NOMO-1 treated with DMSO at 0.1 percent for 48 hours (cell line): ENCODE data around the gene APOBEC3G.
"Not testable (repeated sequence)": the region's sequence is repeated elsewhere in the genome, so short reads cannot be mapped to it uniquely, and the experiment has no call there.

Experiments
- DNase-seq: peaks from one replicate; lab custom pipeline; 2025; ENCODE audit not compliant: unreplicated experiment; lab: John Stamatoyannopoulos, UW

APOBEC3G gene

DNA sequence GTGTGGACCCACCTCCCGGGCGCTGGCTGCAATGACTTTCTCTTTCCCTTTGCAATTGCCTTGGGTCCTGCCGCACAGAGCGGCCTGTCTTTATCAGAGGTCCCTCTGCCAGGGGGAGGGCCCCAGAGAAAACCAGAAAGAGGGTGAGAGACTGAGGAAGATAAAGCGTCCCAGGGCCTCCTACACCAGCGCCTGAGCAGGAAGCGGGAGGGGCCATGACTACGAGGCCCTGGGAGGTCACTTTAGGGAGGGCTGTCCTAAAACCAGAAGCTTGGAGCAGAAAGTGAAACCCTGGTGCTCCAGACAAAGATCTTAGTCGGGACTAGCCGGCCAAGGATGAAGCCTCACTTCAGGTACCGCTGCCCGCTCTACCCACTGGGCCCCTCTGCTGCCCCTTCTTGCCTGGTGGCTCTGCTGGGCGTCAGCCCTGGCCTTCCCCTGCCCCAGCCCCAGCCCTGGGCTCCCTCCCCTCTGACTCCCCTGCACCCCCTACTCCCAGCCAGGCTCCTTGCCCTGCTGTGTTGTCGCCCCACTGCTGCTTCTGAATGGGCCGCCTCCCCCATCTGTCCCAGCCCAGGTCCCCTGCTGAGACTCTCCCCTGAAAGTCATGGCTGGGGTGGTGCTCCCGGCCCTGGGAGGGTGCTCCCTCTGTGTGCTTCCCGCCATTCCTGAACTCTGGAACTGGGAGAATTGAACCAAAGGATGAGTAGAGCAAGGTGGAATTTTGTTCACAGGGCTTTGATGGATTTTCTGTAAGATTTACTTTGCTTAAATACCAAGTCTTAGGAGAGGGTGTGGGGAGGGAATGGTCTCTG lies at the start of gene APOBEC3G:
Gene APOBEC3G (plus strand): TSS at position 250 of the 815 bp plus-strand sequence. CDS start 87 bp downstream, at position 337.
- DNase-seq, result peak; percentile 77

DNA sequence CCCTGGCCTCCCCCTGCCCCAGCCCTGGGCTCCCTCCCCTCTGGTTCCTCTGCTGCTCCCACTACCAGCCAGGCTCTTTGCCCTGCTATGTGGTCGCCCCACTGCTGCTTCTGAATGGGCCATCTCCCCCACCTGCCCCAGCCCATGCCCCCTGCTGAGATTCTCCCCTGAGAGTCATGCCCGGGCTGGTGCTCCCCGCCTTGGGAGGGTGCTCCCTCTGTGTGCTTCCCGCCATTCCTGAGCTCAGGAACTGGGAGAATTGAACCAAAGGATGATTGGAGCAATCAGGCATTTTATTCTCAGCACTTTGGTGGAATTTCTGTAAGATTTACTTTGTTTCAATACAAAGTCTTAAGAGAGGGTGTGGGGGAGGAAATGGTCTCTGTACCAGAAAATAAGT lies 49.4 kb upstream of the APOBEC3G start:
- DNase-seq, result no peak

DNA sequence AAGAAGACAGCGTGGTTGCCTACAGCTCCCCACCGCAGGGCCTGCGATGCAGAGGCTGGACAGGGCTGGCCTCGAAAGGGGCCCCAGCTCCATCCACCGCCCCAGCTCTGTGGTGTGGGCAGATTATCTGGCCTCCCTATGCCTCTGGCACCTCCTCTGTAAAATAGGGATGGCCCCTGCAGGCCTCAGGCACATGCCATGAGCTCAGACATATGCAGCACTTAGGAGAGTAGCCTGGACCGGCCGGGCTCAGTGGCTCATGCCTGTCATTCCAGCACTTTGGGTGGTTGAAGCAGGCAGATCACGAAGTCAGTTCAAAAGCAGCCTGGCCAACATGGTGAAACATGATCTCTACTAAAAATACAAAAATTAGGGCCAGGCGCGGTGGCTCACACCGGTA lies 48.8 kb upstream of the APOBEC3G start:
- DNase-seq, result no peak

DNA sequence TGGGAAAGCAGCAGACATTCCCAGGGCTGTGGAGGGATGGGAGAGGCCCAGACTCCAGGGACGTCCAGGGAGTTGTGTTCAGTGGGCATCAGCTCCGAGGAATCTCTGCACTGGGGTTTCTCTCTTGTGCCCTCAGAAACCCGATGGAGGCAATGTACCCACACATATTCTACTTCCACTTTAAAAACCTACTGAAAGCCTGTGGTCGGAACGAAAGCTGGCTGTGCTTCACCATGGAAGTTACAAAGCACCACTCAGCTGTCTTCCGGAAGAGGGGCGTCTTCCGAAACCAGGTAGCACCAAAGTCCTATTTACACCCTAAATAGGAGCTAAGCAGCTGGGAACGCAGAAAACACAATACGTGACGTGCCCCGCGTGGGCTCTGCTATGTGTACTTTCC lies 47.8 kb upstream of the APOBEC3G start:
- no peak for DNase-seq

DNA sequence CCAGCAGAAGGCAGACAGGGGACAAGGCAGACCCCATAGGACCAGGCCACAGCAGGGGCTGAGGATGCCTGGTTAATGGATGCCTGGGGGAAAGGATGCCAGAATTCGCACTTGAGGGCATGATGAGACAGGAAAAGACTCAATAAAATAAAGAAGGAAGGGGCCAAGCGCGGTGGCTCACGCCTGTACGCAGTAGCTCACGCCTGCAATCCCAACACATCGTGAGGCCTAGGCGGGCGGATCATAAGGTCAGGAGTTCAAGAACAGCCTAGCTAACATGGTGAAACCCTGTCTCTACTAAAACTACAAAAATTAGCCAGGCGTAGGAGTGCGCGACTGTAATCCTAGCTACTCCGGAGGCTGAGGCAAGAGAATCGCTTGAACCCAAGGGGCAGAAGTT lies 46.4 kb upstream of the APOBEC3G start:
- DNase-seq, result no peak

DNA sequence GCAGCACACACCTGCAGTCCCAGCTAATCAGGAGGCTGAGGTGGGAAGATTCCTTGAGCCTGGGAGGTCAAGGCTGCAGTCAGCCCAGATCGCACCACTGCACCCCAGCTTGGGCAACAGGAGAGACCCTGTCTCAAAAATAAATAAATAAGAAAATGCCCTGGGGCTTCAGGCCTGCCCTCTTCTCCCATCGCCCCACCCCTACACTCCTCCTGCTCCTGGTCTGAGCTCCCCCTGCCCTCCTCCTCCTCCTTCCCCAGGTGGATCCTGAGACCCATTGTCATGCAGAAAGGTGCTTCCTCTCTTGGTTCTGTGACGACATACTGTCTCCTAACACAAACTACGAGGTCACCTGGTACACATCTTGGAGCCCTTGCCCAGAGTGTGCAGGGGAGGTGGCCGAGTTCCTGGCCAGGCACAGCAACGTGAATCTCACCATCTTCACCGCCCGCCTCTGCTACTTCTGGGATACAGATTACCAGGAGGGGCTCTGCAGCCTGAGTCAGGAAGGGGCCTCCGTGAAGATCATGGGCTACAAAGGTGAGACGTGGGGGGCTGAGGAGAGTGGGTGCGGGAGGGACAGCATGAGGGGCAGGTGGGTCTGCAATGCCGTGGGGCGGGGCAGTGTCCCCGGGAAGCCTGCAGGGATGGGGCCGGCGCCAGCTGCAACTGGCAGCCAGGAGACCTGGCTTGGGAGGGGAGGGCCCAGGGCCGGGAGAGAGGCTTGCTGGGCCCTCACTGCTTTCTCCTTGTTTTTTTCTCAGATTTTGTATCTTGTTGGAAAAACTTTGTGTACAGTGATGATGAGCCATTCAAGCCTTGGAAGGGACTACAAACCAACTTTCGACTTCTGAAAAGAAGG lies 45.4 kb upstream of the APOBEC3G start:
- not testable (repeated sequence) for DNase-seq

DNA sequence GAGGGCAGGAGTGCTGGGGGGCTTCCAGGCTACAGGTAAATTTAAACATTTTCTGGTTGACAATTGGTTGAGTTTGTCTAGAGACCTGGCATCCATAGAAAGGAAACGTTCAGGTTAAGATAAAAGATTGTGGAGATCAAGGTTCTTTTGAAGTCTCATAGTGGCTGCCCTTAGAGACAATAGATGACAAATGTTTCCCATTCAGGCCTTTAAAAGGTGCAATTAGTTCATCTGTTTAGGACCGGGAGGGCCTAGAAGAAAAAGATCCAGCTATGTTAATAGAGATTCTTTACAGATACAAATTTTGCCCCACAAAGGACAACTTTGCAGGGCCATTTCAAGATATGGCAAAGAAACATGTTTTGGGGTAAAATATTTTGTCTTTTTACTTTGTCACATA lies 40.0 kb upstream of the APOBEC3G start:
- DNase-seq, result not testable (repeated sequence)

DNA sequence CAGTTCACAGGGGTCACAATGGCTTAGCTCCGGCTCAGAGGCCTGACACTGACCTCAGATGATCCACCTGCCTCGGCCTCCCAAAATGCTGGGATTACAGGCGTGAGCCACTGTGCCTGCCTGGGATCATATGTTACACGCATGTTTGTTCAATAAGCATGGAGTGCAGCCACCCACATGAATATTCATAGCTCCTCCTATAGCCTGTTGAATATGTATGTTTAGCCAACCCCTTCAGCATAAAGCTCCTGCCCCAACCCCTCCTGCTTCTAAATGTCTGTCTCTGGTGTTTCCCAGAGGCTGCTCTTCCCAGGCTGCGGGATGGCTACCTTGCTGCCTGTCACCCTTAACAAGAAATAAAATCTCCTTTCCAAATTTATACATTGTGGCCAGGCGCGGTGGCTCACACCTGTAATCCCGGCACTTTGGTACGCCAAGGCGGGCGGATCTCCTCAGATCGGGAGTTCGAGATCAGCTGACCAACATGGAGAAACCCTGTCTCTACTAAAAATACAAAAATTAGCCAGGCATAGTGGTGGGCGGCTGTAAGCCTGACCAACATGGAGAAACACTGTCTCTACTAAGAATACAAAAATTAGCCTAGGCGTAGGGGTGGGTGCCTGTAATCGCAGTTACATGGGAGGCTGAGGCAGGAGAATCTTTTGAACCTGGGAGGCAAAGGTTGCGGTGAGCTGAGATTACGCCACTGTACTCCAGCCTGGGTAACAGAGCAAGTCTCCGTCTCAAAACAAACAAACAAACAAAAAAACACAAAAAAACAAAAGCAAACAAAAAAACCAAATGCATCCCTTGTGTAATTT lies 37.6 kb upstream of the APOBEC3G start:
- no peak for DNase-seq

DNA sequence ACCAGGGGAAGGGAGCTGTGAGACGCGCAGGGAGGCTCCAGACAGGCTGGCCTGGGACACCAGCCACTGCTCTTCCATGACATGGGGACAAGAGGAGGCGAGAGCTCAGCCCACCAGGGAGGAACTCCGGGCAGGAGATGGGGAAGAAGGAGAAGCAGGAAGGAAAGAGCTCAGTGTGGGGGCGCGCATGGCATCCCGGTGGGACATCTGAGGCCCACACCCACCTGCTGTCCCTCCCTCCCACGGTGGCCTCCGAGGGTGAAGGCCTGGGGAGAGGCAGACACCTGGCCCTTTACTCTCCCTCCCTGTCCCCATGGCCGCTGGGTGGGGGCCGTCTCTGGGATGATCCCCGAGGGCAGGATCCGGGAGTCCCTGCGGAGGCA lies 36.9 kb upstream of the APOBEC3G start:
- not testable (repeated sequence) for DNase-seq

DNA sequence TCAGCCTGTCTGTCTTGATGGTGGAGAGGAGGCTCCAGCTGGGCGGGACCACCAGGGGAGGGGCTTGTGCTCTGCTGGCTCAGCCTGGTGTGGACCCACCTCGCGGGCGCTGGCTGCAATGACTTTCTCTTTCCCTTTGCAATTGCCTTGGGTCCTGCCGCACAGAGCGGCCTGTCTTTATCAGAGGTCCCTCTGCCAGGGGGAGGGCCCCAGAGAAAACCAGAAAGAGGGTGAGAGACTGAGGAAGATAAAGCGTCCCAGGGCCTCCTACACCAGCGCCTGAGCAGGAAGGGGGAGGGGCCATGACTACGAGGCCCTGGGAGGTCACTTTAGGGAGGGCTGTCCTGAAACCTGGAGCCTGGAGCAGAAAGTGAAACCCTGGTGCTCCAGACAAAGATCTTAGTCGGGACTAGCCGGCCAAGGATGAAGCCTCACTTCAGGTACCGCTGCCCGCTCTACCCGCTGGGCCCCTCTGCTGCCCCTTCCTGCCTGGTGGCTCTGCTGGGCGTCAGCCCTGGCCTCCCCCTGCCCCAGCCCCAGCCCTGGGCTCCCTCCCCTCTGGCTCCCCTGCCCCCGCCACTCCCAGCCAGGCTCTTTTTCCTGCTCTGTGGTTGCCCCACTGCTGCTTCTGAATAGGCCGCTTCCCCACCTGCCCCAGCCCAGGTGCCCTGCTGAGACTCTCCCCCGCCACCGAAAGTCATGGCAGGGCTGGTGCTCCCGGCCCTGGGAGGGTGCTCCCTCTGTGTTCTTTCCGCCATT lies 36.4 kb upstream of the APOBEC3G start, which contains the start of gene APOBEC3F:
Gene APOBEC3F (plus strand): TSS at position 327 of the 759 bp plus-strand sequence. CDS start 97 bp downstream, at position 424.
- DNase-seq, result peak; percentile 38

DNA sequence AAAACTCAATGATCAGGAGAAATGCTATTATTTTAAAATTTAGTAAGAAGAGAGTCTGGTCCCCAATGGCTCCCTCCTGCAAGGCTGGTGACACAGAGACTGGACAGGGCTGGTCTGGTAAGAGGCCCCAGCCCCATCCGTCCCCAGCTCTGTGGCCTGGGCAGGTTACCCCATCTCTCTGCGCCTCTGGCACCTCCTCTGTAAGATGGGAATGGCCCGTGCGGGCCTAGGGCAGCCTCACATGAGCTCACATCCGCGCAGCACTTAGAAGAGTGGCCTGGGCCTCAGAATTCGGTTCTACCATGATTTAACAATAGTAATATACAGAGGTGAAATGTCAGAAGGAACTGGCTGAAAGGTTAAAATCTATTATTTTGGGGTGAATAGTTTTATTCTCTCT lies 35.2 kb upstream of the APOBEC3G start:
- no peak for DNase-seq

DNA sequence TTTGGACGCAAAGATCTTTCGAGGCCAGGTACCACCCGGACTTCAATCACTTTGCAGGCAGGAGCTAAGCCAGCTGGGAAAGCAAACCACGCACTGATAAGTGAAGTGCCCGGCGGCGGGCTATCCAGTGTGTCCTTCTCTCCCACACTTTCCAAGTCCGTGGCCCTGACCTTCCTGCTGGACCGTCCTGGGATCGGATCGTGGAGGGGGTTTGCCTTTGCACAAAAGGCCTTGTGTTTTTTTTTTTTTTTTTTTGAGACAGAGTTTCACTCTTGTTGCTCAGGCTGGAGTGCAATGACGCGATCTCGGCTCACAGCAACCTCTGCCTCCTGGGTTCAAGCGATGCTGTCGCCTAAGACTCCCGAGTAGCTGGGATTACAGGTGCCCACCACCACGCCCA lies 34.0 kb upstream of the APOBEC3G start:
- DNase-seq, result not testable (repeated sequence)

DNA sequence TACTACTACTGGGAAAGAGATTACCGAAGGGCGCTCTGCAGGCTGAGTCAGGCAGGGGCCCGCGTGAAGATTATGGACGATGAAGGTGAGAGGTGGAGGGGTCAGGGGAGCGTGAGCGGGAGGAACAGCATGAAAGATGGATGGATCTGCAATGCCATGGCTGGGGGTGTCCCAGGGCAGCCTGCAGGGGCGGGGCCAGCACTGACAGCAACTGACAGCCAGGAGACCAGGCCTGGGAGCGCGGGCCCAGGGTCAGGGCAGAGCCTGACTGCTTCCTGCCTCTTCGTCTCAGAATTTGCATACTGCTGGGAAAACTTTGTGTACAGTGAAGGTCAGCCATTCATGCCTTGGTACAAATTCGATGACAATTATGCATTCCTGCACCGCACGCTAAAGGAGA lies 31.9 kb upstream of the APOBEC3G start:
- not testable (repeated sequence) for DNase-seq

DNA sequence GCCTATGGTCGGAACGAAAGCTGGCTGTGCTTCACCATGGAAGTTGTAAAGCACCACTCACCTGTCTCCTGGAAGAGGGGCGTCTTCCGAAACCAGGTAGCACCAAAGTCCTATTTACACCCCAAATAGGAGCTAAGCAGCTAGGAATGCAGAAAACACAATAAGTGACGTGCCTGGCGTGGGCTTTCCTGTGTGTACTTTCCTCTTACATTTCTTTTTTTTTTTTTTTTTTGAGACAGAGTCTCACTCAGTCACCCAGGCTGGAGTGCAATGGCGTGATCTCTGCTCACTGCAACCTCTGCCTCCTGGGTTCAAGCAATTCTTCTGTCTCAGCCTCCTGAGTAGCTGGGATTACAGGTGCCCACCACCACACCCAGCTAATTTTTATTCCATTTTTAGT lies 27.6 kb upstream of the APOBEC3G start:
- DNase-seq, result not testable (repeated sequence)

DNA sequence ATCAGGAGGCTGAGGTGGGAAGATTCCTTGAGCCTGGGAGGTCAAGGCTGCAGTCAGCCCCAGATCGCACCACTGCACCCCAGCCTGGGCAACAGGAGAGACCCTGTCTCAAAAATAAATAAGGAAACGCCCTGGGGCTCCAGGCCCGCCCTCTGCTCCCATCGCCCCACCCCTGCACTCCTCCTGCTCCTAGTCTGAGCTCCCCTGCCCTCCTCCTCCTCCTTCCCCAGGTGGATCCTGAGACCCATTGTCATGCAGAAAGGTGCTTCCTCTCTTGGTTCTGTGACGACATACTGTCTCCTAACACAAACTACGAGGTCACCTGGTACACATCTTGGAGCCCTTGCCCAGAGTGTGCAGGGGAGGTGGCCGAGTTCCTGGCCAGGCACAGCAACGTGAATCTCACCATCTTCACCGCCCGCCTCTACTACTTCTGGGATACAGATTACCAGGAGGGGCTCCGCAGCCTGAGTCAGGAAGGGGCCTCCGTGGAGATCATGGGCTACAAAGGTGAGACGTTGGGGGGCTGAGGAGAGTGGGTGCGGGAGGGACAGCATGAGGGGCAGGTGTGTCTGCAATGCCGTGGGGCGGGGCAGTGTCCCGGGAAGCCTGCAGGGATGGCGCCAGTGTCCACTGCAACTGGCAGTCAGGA lies 25.1 kb upstream of the APOBEC3G start:
- not testable (repeated sequence) for DNase-seq

DNA sequence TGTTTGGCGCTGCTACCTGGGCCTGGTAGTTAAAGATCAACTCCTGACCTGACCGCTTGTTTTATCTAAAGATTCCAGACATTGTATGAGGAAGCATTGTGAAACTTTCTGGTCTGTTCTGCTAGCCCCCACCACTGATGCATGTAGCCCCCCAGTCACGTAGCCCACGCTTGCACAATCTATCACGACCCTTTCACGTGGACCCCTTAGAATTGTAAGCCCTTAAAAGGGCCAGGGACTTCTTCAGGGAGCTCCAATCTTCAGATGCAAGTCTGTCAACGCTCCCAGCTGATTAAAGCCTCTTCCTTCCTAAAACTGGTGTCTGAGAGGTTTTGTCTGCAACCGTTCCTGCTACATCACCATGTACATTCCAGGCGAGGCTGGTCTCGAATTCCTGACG lies 21.4 kb upstream of the APOBEC3G start:
- no peak for DNase-seq

DNA sequence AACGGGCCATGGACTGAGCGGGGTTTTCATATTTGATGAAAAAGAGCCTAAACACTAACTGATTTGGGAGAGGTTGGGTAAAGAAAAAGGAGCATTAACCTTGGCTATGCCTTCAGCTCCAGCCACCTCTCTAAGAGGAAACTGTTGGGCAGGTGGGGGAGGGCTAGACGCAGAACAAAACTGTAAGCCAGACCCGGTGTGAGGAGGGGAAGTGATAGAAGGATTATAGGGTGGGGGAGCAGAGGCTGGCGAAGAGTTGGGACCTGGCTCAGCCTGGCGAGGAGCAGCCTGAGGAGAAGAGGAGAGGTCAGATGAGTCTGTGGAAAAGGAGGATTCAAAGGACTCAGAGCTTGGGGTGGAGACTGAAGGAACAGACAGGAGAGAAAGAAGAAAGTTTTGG lies 15.8 kb upstream of the APOBEC3G start:
- peak; percentile 34 for DNase-seq

DNA sequence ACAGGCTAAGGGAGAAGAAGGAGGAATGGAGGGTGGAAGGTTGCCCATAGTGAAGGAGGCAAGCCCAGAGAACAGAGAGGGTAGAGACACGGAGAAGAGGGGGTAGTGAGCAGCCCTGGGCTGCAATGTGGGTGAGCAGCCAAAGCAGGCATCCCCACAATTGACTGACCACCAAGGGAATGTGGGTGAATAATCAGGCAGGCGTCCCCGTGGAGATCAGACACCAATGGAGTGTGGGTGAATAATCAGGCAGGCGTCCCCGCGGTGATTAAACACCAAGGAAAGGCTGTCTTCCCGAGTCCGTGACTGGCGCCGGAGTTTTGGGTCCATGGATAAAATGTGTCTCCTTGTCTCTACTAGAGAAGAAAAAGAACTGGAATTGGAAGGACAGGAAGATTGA lies 15.1 kb upstream of the APOBEC3G start:
- DNase-seq, result not testable (repeated sequence)

DNA sequence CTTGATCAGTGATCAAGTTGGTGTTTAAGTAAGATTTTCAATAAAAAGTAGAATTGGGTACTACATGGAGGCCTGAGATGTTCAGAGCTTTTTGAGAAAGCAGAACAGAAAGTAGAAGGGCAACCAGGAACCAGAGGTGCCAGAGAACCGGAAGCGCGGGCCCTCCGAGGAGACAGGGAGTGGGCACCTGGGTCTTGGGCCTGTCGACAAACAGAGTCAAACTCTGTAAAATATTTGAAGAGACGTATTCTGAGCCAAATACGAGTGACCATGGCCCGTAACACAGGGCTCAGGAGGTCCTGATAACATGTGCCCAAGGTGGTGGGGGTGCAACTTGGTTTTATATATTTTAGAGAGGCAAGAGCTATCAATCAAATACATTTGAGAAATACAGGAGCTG lies 13.2 kb upstream of the APOBEC3G start:
- DNase-seq, result peak; percentile 33
